GM21576 (cell line): ENCODE results near the gene DDI1.
A peak's percentile ranks its signal among the peaks of the same experiment; 100 is the strongest.
"Not testable (repeated sequence)": the region's sequence is repeated elsewhere in the genome, so short reads cannot be mapped to it uniquely, and the experiment has no call there.

Experiments
- ATAC-seq: cut with Tn5 transposase; IDR thresholded peaks from one replicate; pipeline ENCODE4 v1.9.1; 2021; ENCODE audit warnings: mild to moderate bottlenecking, moderate library complexity; ENCODE audit not compliant: unreplicated experiment

Gene DDI1

GRCh38 chr11:104036995-104037394 lies 555 bp downstream of the DDI1 start:
- ATAC-seq, result no peak

GRCh38 chr11:104041792-104042191 lies 5.4 kb downstream of the DDI1 start:
- no peak for ATAC-seq

- no peak for ATAC-seq
These were observed 6.7 kb downstream of the DDI1 start for GRCh38 chr11:104043142-104043541.

- ATAC-seq, result no peak
These were observed 7.3 kb downstream of the DDI1 start for GRCh38 chr11:104043678-104044239.

GRCh38 chr11:104046331-104046730 lies 9.9 kb downstream of the DDI1 start:
- no peak for ATAC-seq

GRCh38 chr11:104046858-104047257 lies 10.4 kb downstream of the DDI1 start:
- ATAC-seq, result not testable (repeated sequence)

GRCh38 chr11:104049116-104049515 lies 12.7 kb downstream of the DDI1 start:
- ATAC-seq, result no peak

GRCh38 chr11:104051778-104052177 lies 15.3 kb downstream of the DDI1 start:
- ATAC-seq, result no peak

- no peak for ATAC-seq
These were observed 17.5 kb downstream of the DDI1 start for GRCh38 chr11:104053743-104054478.

- no peak for ATAC-seq
These were observed 18.6 kb downstream of the DDI1 start for GRCh38 chr11:104054911-104055529.

- no peak for ATAC-seq
These were observed 19.2 kb downstream of the DDI1 start for GRCh38 chr11:104055596-104055995.

- no peak for ATAC-seq
These were observed 21.5 kb downstream of the DDI1 start for GRCh38 chr11:104057908-104058307.

- no peak for ATAC-seq
These were observed 22.2 kb downstream of the DDI1 start for GRCh38 chr11:104058680-104059079.

GRCh38 chr11:104060004-104060794 lies 23.8 kb downstream of the DDI1 start:
- no peak for ATAC-seq

- ATAC-seq, result peak; percentile 59
These were observed 24.4 kb downstream of the DDI1 start for GRCh38 chr11:104060820-104061219.

GRCh38 chr11:104061853-104062521 lies 25.5 kb downstream of the DDI1 start:
- no peak for ATAC-seq

GRCh38 chr11:104064034-104064630 lies 27.7 kb downstream of the DDI1 start:
- no peak for ATAC-seq

- ATAC-seq, result no peak
These were observed 31.1 kb downstream of the DDI1 start for GRCh38 chr11:104067534-104067933.

GRCh38 chr11:104073950-104074705 lies 37.7 kb downstream of the DDI1 start:
- peak; percentile 90 for ATAC-seq

GRCh38 chr11:104075091-104075490 lies 38.7 kb downstream of the DDI1 start:
- no peak for ATAC-seq
